Astrocyte of the cerebellum (primary cell): ENCODE measurements around the gene NR1D1.

ENCODE experiments used
- DNase-seq: peaks from one replicate; pipeline ENCODE4 v3.0.0-alpha.2; 2011; ENCODE audit warnings: low read depth
- H3K4me3 ChIP-seq: 2 replicates; pipeline ENCODE4 v1.5.1; 2011; ENCODE audit warnings: mild to moderate bottlenecking, low read depth, low read length, moderate library complexity
- in situ Hi-C: cut with HindIII; loops from 2 replicates; pipeline ENCODE4 v1.10.0; 2017; ENCODE audit warnings: low sequenced_read_pairs
- TF ChIP-seq, protein P1 (sequence below): IDR thresholded peaks from 2 replicates; pipeline ENCODE4 v1.5.1; 2012; ENCODE audit warnings: low read length, low read depth, moderate library complexity, mild to moderate bottlenecking; ENCODE audit errors: missing control alignments

Gene NR1D1

DNA sequence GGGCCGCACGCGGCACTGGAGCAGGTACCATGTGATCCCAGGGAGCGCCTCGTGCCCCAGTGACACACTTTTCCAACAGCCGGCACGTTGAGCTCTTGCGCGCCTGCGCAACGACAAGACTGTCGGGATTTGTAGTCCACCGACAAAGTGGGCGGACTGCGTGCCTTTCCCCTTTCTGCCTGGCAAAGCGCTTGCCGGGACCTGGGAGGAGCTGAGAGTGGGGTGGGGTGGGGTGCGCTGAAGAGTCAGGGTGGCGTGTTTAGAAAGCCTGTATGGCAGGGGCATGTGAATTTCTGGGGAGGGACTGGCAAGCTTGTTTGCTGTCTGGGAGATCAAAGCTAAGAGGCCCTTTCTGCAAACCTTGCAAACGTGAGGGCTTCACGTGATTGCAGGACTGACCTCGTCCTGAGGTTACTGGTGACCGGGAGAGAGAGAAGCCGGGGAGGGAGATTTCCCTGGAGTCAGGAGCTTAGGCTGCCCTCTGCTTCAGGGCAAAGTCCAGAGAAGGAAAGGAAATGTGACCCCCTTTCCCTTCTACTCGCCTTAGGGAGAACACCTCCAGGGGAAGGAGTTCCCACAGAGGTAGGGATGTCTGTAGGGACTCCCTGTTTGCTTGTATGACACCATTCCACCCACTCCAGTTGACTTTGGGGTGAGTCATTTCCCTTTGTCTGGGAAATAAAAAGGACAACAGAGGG is 429 bp upstream of the NR1D1 start:
- in situ Hi-C loops = loop anchor here (5.0 kb wide), 1 partner anchor 91 kb away; no protein-coding TSS in a partner anchor

DNA sequence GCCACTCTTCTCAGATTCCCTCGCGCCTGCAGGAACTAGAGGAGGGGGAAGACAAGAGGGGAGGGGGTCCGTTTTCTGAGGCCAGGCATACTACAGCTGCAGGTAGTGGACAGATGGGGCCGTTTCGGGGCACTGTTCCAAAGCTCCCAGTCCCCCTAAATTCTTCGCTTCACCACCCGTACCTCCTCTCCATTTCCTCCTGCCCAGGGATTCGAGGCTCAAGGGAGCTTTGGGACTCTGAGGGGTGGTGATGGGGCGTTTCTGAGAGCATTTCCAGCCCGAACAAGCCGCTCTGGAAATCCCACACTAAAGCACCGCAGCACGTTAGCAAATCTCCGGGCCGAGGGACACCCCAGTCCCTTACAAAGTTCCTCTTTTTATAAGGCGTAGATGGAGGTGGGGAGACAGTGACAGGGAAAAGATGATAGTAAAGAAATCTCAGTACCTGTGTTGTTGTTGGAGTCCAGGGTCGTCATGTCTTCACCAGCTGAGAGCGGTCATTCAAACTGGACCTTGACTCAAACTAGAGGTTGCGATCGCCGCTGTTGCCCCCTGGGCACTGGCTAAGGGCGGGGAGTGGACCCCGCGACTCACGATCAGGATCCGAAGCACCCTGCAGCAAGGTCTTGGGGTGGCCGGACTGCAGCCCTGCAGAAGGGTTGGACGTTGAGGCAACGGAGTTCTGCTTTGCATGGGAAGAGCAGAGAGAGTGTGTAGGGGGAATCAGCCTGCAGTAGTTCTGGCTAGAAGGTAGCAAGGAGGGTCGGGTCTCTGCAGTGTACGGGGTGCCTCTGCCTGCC is 570 bp downstream of the NR1D1 start:
- DNase-seq = no peak
- H3K4me3 ChIP-seq = peak overlapping the region; percentile 58
- in situ Hi-C loops = loop anchor here (5.0 kb wide), 1 partner anchor 92 kb away; no protein-coding TSS in a partner anchor
- TF ChIP-seq, protein P1, sequence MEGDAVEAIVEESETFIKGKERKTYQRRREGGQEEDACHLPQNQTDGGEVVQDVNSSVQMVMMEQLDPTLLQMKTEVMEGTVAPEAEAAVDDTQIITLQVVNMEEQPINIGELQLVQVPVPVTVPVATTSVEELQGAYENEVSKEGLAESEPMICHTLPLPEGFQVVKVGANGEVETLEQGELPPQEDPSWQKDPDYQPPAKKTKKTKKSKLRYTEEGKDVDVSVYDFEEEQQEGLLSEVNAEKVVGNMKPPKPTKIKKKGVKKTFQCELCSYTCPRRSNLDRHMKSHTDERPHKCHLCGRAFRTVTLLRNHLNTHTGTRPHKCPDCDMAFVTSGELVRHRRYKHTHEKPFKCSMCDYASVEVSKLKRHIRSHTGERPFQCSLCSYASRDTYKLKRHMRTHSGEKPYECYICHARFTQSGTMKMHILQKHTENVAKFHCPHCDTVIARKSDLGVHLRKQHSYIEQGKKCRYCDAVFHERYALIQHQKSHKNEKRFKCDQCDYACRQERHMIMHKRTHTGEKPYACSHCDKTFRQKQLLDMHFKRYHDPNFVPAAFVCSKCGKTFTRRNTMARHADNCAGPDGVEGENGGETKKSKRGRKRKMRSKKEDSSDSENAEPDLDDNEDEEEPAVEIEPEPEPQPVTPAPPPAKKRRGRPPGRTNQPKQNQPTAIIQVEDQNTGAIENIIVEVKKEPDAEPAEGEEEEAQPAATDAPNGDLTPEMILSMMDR = no peak

More for the DNA sequence above, 429 bp upstream of the NR1D1 start:
- TF ChIP-seq, protein P1 = no peak
- DNase-seq = peak; percentile 91
- H3K4me3 ChIP-seq = peak overlapping the region; percentile 58

DNA sequence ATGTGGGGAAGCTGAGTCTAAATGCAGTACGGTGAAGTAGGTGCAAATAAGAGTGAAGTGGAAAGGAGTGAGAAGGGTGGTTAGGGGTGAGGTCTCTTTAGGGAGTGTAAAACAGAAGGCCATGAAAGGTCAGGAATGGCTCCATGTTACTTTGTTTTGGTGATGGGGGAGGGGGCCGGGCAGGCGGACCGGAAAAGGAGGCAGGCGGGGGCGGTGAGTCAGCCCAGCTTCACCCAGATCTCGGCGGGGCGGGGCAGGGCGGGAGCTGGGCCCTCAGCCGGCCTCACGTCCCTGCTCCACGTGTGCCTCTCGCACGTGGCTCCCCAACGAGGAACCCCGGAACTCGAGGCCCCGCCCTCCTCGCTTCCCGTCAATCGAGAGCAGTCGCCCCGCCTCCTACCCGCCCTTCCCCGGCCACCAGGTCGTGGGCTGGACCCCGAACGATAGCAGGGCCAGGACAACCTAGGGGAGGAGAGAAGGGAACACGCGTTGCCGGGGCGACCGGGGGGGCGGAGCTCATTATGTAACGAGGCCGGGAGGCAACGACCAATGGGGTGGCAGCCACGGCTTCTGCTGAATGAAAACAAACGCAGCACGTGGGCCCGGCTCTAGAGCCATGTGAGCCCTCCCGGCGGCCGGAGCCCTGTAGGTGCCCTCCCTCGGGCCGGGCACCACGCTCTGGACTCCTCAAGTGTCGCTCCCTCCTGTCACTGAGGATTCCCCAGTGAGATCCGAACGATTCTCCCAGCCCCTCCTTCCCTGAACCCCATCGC is 1.4 kb downstream of the NR1D1 start:
- TF ChIP-seq, protein P1 = no peak
- peak; percentile 83 for DNase-seq
- in situ Hi-C loops = no loop called here
- H3K4me3 ChIP-seq = peak overlapping the region; percentile 58

DNA sequence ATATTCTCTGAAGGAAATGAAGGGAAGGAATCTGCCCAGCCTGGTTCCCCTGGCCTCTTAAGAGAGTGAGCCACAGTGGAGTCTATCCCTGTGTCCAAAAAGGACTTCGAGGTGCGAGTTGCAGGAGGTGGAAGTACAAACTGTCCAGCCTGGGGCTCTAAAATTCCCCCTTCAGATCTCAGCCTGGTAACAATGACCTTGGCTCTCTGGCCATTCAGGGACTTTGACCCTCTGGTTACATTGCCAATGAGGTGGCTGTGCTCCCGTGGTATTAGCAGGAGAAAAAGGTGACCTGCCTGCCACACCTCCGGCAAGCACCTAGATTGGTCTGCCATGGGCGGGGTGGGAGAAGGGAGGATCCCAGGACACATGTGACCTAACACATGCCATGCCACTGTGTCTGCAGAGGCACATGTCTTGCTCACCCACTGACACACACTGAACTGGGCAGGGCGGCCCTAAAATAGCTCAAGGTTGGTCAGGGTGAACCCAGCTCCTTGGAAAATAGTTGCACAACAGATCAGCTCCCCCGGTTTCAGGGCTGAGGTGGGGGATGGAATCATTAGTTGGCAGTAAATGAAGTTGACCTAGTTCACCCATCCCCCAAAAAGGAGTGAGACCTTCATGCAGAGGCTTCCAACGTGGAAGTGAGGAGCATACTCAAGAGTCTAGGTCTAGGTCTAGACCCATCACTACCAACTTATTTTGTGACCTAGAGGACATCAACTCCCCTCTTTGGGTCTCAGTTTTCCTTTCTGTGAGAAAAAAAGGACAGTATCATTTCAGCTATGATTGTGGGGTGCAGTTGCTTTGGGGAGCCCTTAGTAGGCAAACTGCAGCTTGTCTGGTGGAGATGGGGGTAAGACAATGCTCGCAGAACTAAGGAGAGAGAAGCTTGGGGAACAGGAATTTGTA is 2.2 kb downstream of the NR1D1 start:
- DNase-seq = no peak
- peak overlapping the region; percentile 58 for H3K4me3 ChIP-seq
- TF ChIP-seq, protein P1 = no peak
- in situ Hi-C loops = no loop called here

DNA sequence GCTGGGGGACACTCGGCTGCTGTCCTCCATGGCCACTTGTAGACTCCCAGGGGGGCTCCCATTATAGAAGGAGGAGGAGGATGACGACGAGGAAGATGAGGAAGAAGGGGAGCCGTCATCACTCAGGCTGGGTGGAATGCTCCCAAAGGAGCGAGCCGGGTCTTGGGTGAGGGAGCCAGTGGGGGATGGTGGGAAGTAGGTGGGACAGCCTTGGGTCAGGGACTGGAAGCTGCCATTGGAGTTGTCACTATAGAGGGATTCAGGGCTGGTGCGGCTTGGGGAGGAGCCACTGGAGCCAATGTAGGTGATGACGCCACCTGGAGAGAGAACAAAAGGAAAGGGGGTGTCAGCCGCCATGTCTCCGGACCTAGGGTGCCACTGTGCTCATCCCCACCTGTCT is 3.3 kb downstream of the NR1D1 start:
- DNase-seq = no peak
- H3K4me3 ChIP-seq = no peak overlapping the region
- in situ Hi-C loops = no loop called here
- TF ChIP-seq, protein P1 = no peak
